ENCODE results near the gene NPTXR.
"Not testable (repeated sequence)": the region's sequence is repeated elsewhere in the genome, so short reads cannot be mapped to it uniquely, and the experiment has no call there.

The NPTXR gene

GRCh38 chr22:38827510-38827909, 16.3 kb downstream of the NPTXR start:
- DNase-seq (ENCODE audit: insufficient read length, low spot score) (no peak), FAIRE-seq (no peak)
- no peak for TF ChIP-seq POLR2A (IDR thresholded peaks at IDR 0.05; ENCODE audit: low read depth, low read length)

- FAIRE-seq (no peak), DNase-seq (ENCODE audit: insufficient read length, low spot score) (no peak)
- TF ChIP-seq POLR2A (IDR thresholded peaks at IDR 0.05; ENCODE audit: low read depth, low read length): no peak
Measured at GRCh38 chr22:38826801-38827200, 17.0 kb downstream of the NPTXR start.

- DNase-seq (ENCODE audit: insufficient read length, low spot score) (no peak), FAIRE-seq (no peak)
- no peak for TF ChIP-seq POLR2A (IDR thresholded peaks at IDR 0.05; ENCODE audit: low read depth, low read length)
Measured at GRCh38 chr22:38826386-38826785, 17.4 kb downstream of the NPTXR start.

- no peak for FAIRE-seq
- no peak for TF ChIP-seq POLR2A (IDR thresholded peaks at IDR 0.05; ENCODE audit: low read depth, low read length)
Measured at GRCh38 chr22:38824585-38824984, 19.2 kb downstream of the NPTXR start.

GRCh38 chr22:38823637-38824036, 20.2 kb downstream of the NPTXR start:
- TF ChIP-seq POLR2A (IDR thresholded peaks at IDR 0.05; ENCODE audit: low read depth, low read length): no peak
- DNase-seq (ENCODE audit: insufficient read length, low spot score) (no peak), FAIRE-seq (no peak)

More at GRCh38 chr22:38824585-38824984, 19.2 kb downstream of the NPTXR start:
- DNase-seq (ENCODE audit: insufficient read length, low spot score): peak; percentile 40

GRCh38 chr22:38823076-38823475, 20.8 kb downstream of the NPTXR start:
- DNase-seq (ENCODE audit: insufficient read length, low spot score) (no peak), FAIRE-seq (no peak)
- no peak for TF ChIP-seq POLR2A (IDR thresholded peaks at IDR 0.05; ENCODE audit: low read depth, low read length)

- TF ChIP-seq POLR2A (IDR thresholded peaks at IDR 0.05; ENCODE audit: low read depth, low read length): no peak
- FAIRE-seq (no peak), DNase-seq (ENCODE audit: insufficient read length, low spot score) (no peak)
Measured at GRCh38 chr22:38820020-38820419, 23.8 kb downstream of the NPTXR start.

GRCh38 chr22:38819387-38819940, 24.4 kb downstream of the NPTXR start:
- TF ChIP-seq POLR2A (IDR thresholded peaks at IDR 0.05; ENCODE audit: low read depth, low read length): no peak
- FAIRE-seq: no peak

GRCh38 chr22:38817196-38817595, 26.6 kb downstream of the NPTXR start:
- no peak for DNase-seq (ENCODE audit: insufficient read length, low spot score)
- FAIRE-seq: no peak
- TF ChIP-seq POLR2A (IDR thresholded peaks at IDR 0.05; ENCODE audit: low read depth, low read length): no peak

More at GRCh38 chr22:38819387-38819940, 24.4 kb downstream of the NPTXR start:
- DNase-seq (ENCODE audit: insufficient read length, low spot score): no peak

- no peak for FAIRE-seq
- no peak for TF ChIP-seq POLR2A (IDR thresholded peaks at IDR 0.05; ENCODE audit: low read depth, low read length)
- no peak for DNase-seq (ENCODE audit: insufficient read length, low spot score)
Measured at GRCh38 chr22:38815842-38816241, 28.0 kb downstream of the NPTXR start.

GRCh38 chr22:38811241-38811640, 32.6 kb downstream of the NPTXR start:
- no peak for FAIRE-seq
- no peak for TF ChIP-seq POLR2A (IDR thresholded peaks at IDR 0.05; ENCODE audit: low read depth, low read length)
- no peak for DNase-seq (ENCODE audit: insufficient read length, low spot score)

- not testable (repeated sequence) for FAIRE-seq; DNase-seq (ENCODE audit: insufficient read length, low spot score)
Measured at GRCh38 chr22:38805041-38805593, 38.7 kb downstream of the NPTXR start.

- peak; percentile 79 for DNase-seq (ENCODE audit: insufficient read length, low spot score)
- FAIRE-seq: peak; percentile 62
- no peak for TF ChIP-seq POLR2A (IDR thresholded peaks at IDR 0.05; ENCODE audit: low read depth, low read length)
Measured at GRCh38 chr22:38802671-38803121, 41.1 kb downstream of the NPTXR start.

- no peak for FAIRE-seq
- TF ChIP-seq POLR2A (IDR thresholded peaks at IDR 0.05; ENCODE audit: low read depth, low read length): no peak
- DNase-seq (ENCODE audit: insufficient read length, low spot score): no peak
Measured at GRCh38 chr22:38799265-38800002, 44.4 kb downstream of the NPTXR start.

- TF ChIP-seq POLR2A (IDR thresholded peaks at IDR 0.05; ENCODE audit: low read depth, low read length): no peak
- no peak for FAIRE-seq
- no peak for DNase-seq (ENCODE audit: insufficient read length, low spot score)
Measured at GRCh38 chr22:38798496-38798895, 45.3 kb downstream of the NPTXR start.

All from H54 (cell line).